Ishikawa (cell line): ENCODE results near the gene CCDC34.

ENCODE experiments used
- CEBPB ChIP-seq: IDR thresholded peaks from 2 replicates; pipeline ENCODE4 v1.6.1; 2012
- CREB1 ChIP-seq: IDR thresholded peaks from 2 replicates; pipeline ENCODE4 v1.6.1; 2012; ENCODE audit warnings: low read depth
- EGR1 ChIP-seq: IDR thresholded peaks from 2 replicates; pipeline ENCODE4 v1.6.1; 2012
- EP300 ChIP-seq: IDR thresholded peaks from 2 replicates; pipeline ENCODE4 v1.6.1; 2012; ENCODE audit warnings: borderline replicate concordance
- FOXM1 ChIP-seq: IDR thresholded peaks from 2 replicates; pipeline ENCODE4 v1.6.1; 2012; ENCODE audit warnings: low read depth, borderline replicate concordance
- MAX ChIP-seq: IDR thresholded peaks from 2 replicates; pipeline ENCODE4 v1.6.1; 2012
- NFIC ChIP-seq: IDR thresholded peaks from 2 replicates; pipeline ENCODE4 v1.6.1; 2012
- RAD21 ChIP-seq: IDR thresholded peaks from 2 replicates; pipeline ENCODE4 v1.6.1; 2012; ENCODE audit warnings: low read depth
- REST ChIP-seq: IDR thresholded peaks from 2 replicates; pipeline ENCODE4 v1.6.1; 2012; ENCODE audit warnings: low read depth, mild to moderate bottlenecking
- TAF1 ChIP-seq: IDR thresholded peaks from 2 replicates; pipeline ENCODE4 v1.6.1; 2012; ENCODE audit warnings: low read depth, mild to moderate bottlenecking
- TEAD4 ChIP-seq: IDR thresholded peaks from 2 replicates; pipeline ENCODE4 v1.6.1; 2012
- USF1 ChIP-seq: IDR thresholded peaks from 2 replicates; pipeline ENCODE4 v1.6.1; 2012
- YY1 ChIP-seq: IDR thresholded peaks from 2 replicates; pipeline ENCODE4 v1.6.1; 2012; ENCODE audit warnings: low read depth
- ZBTB7A ChIP-seq: IDR thresholded peaks from 2 replicates; pipeline ENCODE4 v1.6.1; 2012; ENCODE audit warnings: low read depth

CCDC34 gene

GRCh38 chr11:27373392-27373791 lies 10.4 kb upstream of the CCDC34 start:
- no peak for TF ChIP-seq RAD21
- TF ChIP-seq CEBPB: no peak
- no peak for TF ChIP-seq NFIC
- TF ChIP-seq ZBTB7A: no peak
- no peak for TF ChIP-seq USF1
- no peak for TF ChIP-seq TEAD4
- TF ChIP-seq FOXM1: no peak
- no peak for TF ChIP-seq EGR1
- TF ChIP-seq CREB1: no peak
- no peak for TF ChIP-seq EP300
- TF ChIP-seq MAX: no peak

- TF ChIP-seq EP300: no peak
Measured at GRCh38 chr11:27372164-27372563, 9.1 kb upstream of the CCDC34 start.

- TF ChIP-seq CREB1: no peak
- no peak for TF ChIP-seq USF1
- no peak for TF ChIP-seq EP300
- no peak for TF ChIP-seq FOXM1
- TF ChIP-seq EGR1: no peak
- no peak for TF ChIP-seq YY1
- TF ChIP-seq NFIC: no peak
- no peak for TF ChIP-seq ZBTB7A
- no peak for TF ChIP-seq TAF1
- no peak for TF ChIP-seq MAX
- no peak for TF ChIP-seq TEAD4
- no peak for TF ChIP-seq REST
Measured at GRCh38 chr11:27371489-27371888, 8.5 kb upstream of the CCDC34 start.

- TF ChIP-seq NFIC (no peak), TAF1 (no peak), ZBTB7A (no peak), CEBPB (no peak), CREB1 (no peak), EP300 (no peak), FOXM1 (no peak)
Measured at GRCh38 chr11:27370374-27370773, 7.4 kb upstream of the CCDC34 start.

- no peak for TF ChIP-seq CEBPB
Measured at GRCh38 chr11:27367881-27368280, 4.9 kb upstream of the CCDC34 start.

GRCh38 chr11:27363576-27364117 lies 632 bp upstream of the CCDC34 start:
- no peak for TF ChIP-seq MAX
- no peak for TF ChIP-seq CREB1
- no peak for TF ChIP-seq EP300
- no peak for TF ChIP-seq FOXM1
- TF ChIP-seq TEAD4: no peak
- TF ChIP-seq REST: no peak
- TF ChIP-seq ZBTB7A: no peak
